Lower leg skin (tissue), 4 donors: Measurements from ENCODE around the gene FZD10. TPM values are rescaled to one million over a fixed set of nuclear protein-coding genes. Genes with fewer than 3 reads are reported as not detected.

ENCODE experiments used
- DNase-seq, 2 donors: peaks; one replicate each; pipeline ENCODE4 v3.0.0-alpha.2; 2019; ENCODE audit warnings: low spot score in 2 of 2
- H3K4me3 ChIP-seq: fragments of 200-600 bp; sonication (generic); 2 replicates; pipeline ENCODE4 v1.5.1; 2017; ENCODE audit warnings: mild to moderate bottlenecking, low read depth; ENCODE audit not compliant: poor library complexity, severe bottlenecking
- CTCF ChIP-seq, 3 donors: fragments of 450-650 bp; IDR thresholded peaks; one replicate each; pipeline ENCODE4 v1.5.1; 2016; ENCODE audit warnings: antibody characterized with exemption in 3 of 3, mild to moderate bottlenecking in 3 of 3, moderate library complexity in 2 of 3
- POLR2A ChIP-seq, 2 donors: fragments of 450-650 bp; IDR thresholded peaks; one replicate each; pipeline ENCODE4 v1.6.1; 2016 to 2017; ENCODE audit warnings: antibody characterized with exemption in 2 of 2, mild to moderate bottlenecking in 1 of 2, moderate library complexity in 1 of 2
- WGBS, 2 donors: methylation state at CpG; one replicate each; pipeline ENCODE4 v1.1.5; 2018; 5-methylcytosine and 5-hydroxymethylcytosine counted together
- intact Hi-C: fragments of 100-400 bp; cut with DNase I; formaldehyde crosslinking; loops from one replicate; pipeline ENCODE4 v1.15.0; 2023; ENCODE audit warnings: low total_unique reads
- total RNA-seq, 4 donors: library from RNA; depleted of rRNA; stranded (reverse); fragments of >200 nt; gene quantifications; one replicate each; pipeline ENCODE4 v1.1.0, GENCODE V29; 2016

The FZD10 gene
- total RNA-seq, 4 donors from 2014 or later: 11.0 to 33.2 (median 19.3) TPM

DNA sequence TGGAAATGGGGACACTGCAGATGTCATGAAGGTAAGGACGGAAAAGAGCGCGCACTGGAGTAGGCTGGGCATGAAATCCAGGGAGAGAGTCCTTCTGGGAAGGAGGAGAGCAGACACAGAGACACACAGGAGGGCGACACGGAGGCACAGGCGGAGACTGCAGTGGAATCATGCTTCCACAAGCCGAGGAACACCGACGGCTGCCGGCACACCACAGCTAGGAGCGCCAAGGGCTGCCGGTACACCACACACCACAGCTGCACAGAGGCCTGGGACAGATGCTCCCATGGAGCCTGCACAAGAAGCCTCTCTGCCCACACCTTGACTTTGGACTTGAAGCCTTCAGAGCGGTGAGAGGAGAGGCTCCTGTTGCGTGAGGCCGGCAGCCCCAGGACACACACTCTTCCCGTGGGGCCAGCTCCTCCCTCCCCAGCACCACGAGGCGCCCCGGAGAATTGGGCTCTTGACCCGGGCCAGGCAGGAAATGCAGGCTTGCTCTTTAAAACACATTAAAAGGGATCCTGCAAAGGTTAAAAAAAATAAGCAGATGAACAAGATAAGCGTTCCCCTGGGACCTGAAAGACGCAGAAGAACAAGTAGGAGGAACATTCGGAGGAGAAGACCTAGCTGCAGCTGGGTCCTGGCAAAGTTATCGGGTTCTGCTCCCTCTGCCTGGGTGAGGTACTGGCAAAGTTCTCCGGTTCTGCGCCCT is 28.3 kb upstream of the FZD10 start:
- intact Hi-C loops: no loop called here
- H3K4me3 ChIP-seq: no peak overlapping the region
- WGBS, 2 donors: 45 to 48% methylated on average over 26 of the region's 26 CpGs

GRCh38 chr12:130134563-130134915 is 27.7 kb upstream of the FZD10 start:
- intact Hi-C loops: no loop called here
- TF ChIP-seq CTCF (IDR thresholded peaks at IDR 0.05) (no peak), POLR2A (IDR thresholded peaks at IDR 0.05) (no peak)
- WGBS, 2 donors: 89 to 92% methylated on average over 3 to 7 of the region's 8 CpGs
- no peak for DNase-seq
- no peak overlapping the region for H3K4me3 ChIP-seq

More for the DNA sequence above, 28.3 kb upstream of the FZD10 start:
- DNase-seq: no peak
- no peak for TF ChIP-seq POLR2A (IDR thresholded peaks at IDR 0.05)
- no peak for TF ChIP-seq CTCF (IDR thresholded peaks at IDR 0.05)

- intact Hi-C loops: no loop called here
- no peak for TF ChIP-seq POLR2A (IDR thresholded peaks at IDR 0.05)
- no peak for TF ChIP-seq CTCF (IDR thresholded peaks at IDR 0.05)
- no peak for DNase-seq
- 54 to 56% methylated on average over 11 of the region's 11 CpGs for WGBS, 2 donors
- no peak overlapping the region for H3K4me3 ChIP-seq
These were observed 25.7 kb upstream of the FZD10 start for GRCh38 chr12:130136509-130137039.

GRCh38 chr12:130137040-130138018 is 24.9 kb upstream of the FZD10 start:
- intact Hi-C loops: no loop called here
- WGBS, 2 donors: 49 to 51% methylated on average over 26 of the region's 26 CpGs
- H3K4me3 ChIP-seq: no peak overlapping the region
- DNase-seq: no peak
- TF ChIP-seq CTCF (IDR thresholded peaks at IDR 0.05): no peak
- no peak for TF ChIP-seq POLR2A (IDR thresholded peaks at IDR 0.05)

DNA sequence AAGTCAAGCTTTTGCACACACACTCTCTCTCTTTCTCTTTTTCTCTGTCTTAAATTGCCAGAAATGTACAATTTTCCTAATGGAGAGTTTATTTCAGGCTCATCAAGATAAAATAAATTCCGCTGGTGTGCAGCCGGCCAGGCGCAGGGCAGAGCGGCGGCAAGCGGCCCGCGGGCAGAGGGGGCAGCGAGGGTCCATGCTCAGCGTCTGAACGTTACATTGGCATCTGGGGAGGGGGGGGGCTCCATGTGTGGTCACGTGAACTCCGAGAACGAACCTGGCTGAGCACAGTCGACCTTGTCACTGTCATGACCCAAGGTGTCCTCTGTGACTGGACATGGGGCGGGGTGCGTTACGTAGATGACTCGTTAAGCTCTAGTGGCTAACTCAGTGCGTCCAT is 23.8 kb upstream of the FZD10 start:
- WGBS, 2 donors: 92 to 96% methylated on average over 20 of the region's 20 CpGs
- intact Hi-C loops: no loop called here

More for the DNA sequence above, 23.8 kb upstream of the FZD10 start:
- no peak for DNase-seq
- H3K4me3 ChIP-seq: no peak overlapping the region
- no peak for TF ChIP-seq POLR2A (IDR thresholded peaks at IDR 0.05)
- TF ChIP-seq CTCF (IDR thresholded peaks at IDR 0.05): no peak
